ENCODE results near the gene PDGFB. TPM values are rescaled to one million over a fixed set of nuclear protein-coding genes. Genes with fewer than 3 reads are reported as not detected.

PDGFB gene
- total and polyA plus RNA-seq, 9 of the 15 experiments (the other 6 are each of a cell fraction or from before 2014, with no cell fraction given) = 0.07 to 4.0 (median 0.48) TPM; not detected in 1

- Histone ChIP-seq H3K79me2 (ENCODE audit: control insufficient read depth, insufficient read depth, low read length) (no peaks in the 10 kb centered on the region), H3K4me2 (ENCODE audit: insufficient read depth, low read length) (no peak overlapping the region), H4K20me1 (replicated peaks; ENCODE audit: control insufficient read depth, insufficient read depth, low read length) (no peaks in the 10 kb centered on the region), H3K9me1 (ENCODE audit: control insufficient read depth, insufficient read depth, low read length) (no peaks in the 10 kb centered on the region), H3K9me3 (replicated peaks; ENCODE audit: control insufficient read depth, insufficient read depth, low read depth, low read length) (peaks cover 6% of the 10 kb centered on the region), H3K36me3 (ENCODE audit: control insufficient read depth, insufficient read depth, low read length) (no peaks in the 10 kb centered on the region), H2AFZ (ENCODE audit: low read depth, low read length) (peak overlapping the region; percentile 40; the same call in 1 of the 2 replicates), H3K4me3 (no peak overlapping the region), H3K4me1 (replicated peaks in 1 of 2; ENCODE audit: control insufficient read depth in 2 of 2, insufficient read depth in 2 of 2, low read length in 2 of 2) (peaks cover 12 to 14% of the 10 kb centered on the region in 2 experiments; a peak in 4 of 5 replicates), H3K9ac (ENCODE audit: insufficient read depth in 1 of 2, low read depth in 2 of 2, low read length in 2 of 2) (peak overlapping the region in 1 of 2 experiments; percentile 17; a peak in 1 of 4 replicates), H3K27ac (ENCODE audit: extremely low read depth, low read depth, low read length) (no peak overlapping the region; the same call in 2 of the 3 replicates), H3K27me3 (ENCODE audit: control insufficient read depth in 2 of 2, insufficient read depth in 2 of 2, low read length in 2 of 2) (no peaks in the 10 kb centered on the region)
- ChIA-PET POLR2A (interaction anchor here (0.6 kb wide), 1 partner anchor 54 kb away, joined by 3 read pairs; the partner anchor contains the start of gene RPL3), CTCF (ENCODE audit: low intra/inter-chr PET ratio) (no interaction called here)
- in situ Hi-C loops (cut with MboI) (no loop called here), intact Hi-C loops (cut with micrococcal nuclease) (no loop called here)
- peak; percentile 52 for ATAC-seq
- WGBS (ENCODE audit: insufficient coverage, low coverage, missing lambda C conversion rate) = 45% methylated on average over 14 of the region's 23 CpGs
- peak; percentile 78 for FAIRE-seq
- peak in 3 of 4 experiments; percentile 48 to 62 (median 56) for DNase-seq (ENCODE audit: extremely low read depth in 1 of 4, low spot score in 3 of 4)
- no TSS peak for BruUV-seq (replicated peaks)
- TF ChIP-seq BHLHE40 (IDR thresholded peaks at IDR 0.05; ENCODE audit: low read length) (peak; percentile 29; the same call in 1 of the 2 replicates), SLC30A9 (CRISPR knock-in tag; IDR thresholded peaks at IDR 0.05) (no peak), RBBP5 (IDR thresholded peaks at IDR 0.05; ENCODE audit: borderline replicate concordance, insufficient read depth, low read length, poor library complexity, severe bottlenecking) (no peak), ATF3 (IDR thresholded peaks at IDR 0.05) (peak; percentile 46), ATF3 (CRISPR knock-in tag; conservative IDR thresholded peaks at IDR 0.05) (no peak), BCOR (IDR thresholded peaks at IDR 0.05) (peak; percentile 97), THRB (CRISPR knock-in tag; conservative IDR thresholded peaks at IDR 0.05) (no peak), U2AF2 (optimal IDR thresholded peaks at IDR 0.05; ENCODE audit: low read depth, low read length) (no peak), E2F4 (CRISPR knock-in tag; IDR thresholded peaks at IDR 0.05; ENCODE audit: low read depth) (no peak), ADNP (tag; IDR thresholded peaks at IDR 0.05) (peak; percentile 77; the same call in 1 of the 2 replicates), ZNF592 (IDR thresholded peaks at IDR 0.05) (0 out of 2 replicates have a peak, but pooled peaks have one; percentile 9), CBX1 (IDR thresholded peaks at IDR 0.05; ENCODE audit: low read depth) (peak; percentile 65; the same call in 1 of the 2 replicates), NFIC (IDR thresholded peaks at IDR 0.05) (no peak), HDAC2 (IDR thresholded peaks at IDR 0.05) (peak; percentile 65; the same call in 1 of the 2 replicates)
Measured at GRCh38 chr22:39265143-39265886, 20.5 kb upstream of the PDGFB start.

Measured in K562 (cell line).